K562 (cell line): ENCODE measurements around the gene SFXN5. TPM values are rescaled to one million over a fixed set of nuclear protein-coding genes. Genes with fewer than 3 reads are reported as not detected.

ENCODE experiments used
- BRD9 ChIP-seq: fragments of 450-650 bp; IDR thresholded peaks from 2 replicates; pipeline ENCODE4 v1.6.1; 2018; ENCODE audit warnings: low read depth; ENCODE audit not compliant: partially characterized antibody
- CREM ChIP-seq: IDR thresholded peaks from 2 replicates; pipeline ENCODE4 v1.6.1; 2014; ENCODE audit warnings: antibody characterized with exemption, low read depth
- FOXA1 ChIP-seq: fragments of 450-650 bp; IDR thresholded peaks from 2 replicates; pipeline ENCODE4 v1.6.1; 2016; ENCODE audit warnings: mild to moderate bottlenecking, borderline replicate concordance
- FOXO4 ChIP-seq: fragments of 450-650 bp; formaldehyde crosslinking; IDR thresholded peaks from 2 replicates; pipeline ENCODE4 v1.4.0; 2020; ENCODE audit warnings: mild to moderate bottlenecking, moderate library complexity
- FUS ChIP-seq: fragments of 200-400 bp; formaldehyde crosslinking; optimal IDR thresholded peaks from 2 replicates; pipeline ENCODE3; 2017; ENCODE audit warnings: low read depth, low read length
- KAT2B ChIP-seq: IDR thresholded peaks from one replicate; pipeline ENCODE4 v1.6.1; 2012; ENCODE audit warnings: low read depth, mild to moderate bottlenecking, control low read depth, inconsistent platforms, low read length, moderate library complexity
- KAT8 ChIP-seq: fragments of 450-650 bp; IDR thresholded peaks from 2 replicates; pipeline ENCODE4 v1.6.1; 2016; ENCODE audit warnings: low read depth, mild to moderate bottlenecking
- LCOR ChIP-seq: sonication (generic); formaldehyde crosslinking; IDR thresholded peaks from 2 replicates; pipeline ENCODE4 v1.8.0; 2022; ENCODE audit warnings: mild to moderate bottlenecking, missing genetic modification reagents
- PHTF2 ChIP-seq: fragments of 250-450 bp; sonication (Bioruptor Pico); IDR thresholded peaks from 2 replicates; pipeline ENCODE4 v1.5.0; 2021; ENCODE audit warnings: mild to moderate bottlenecking
- PTRF ChIP-seq: fragments of 450-650 bp; IDR thresholded peaks from 2 replicates; pipeline ENCODE4 v1.6.1; 2016; ENCODE audit warnings: mild to moderate bottlenecking, missing genetic modification characterization, missing compliant biosample characterization
- RBBP5 ChIP-seq: fragments of 200-600 bp; sonication (generic); IDR thresholded peaks from 2 replicates; pipeline ENCODE4 v1.6.1; 2012; ENCODE audit warnings: borderline replicate concordance, mild to moderate bottlenecking, low read length, control low read depth, inconsistent platforms; ENCODE audit not compliant: insufficient read depth, poor library complexity, severe bottlenecking
- RFX5 ChIP-seq: IDR thresholded peaks from 2 replicates; pipeline ENCODE4 v1.6.1; 2011; ENCODE audit warnings: low read depth, mild to moderate bottlenecking, improper control_type of control experiment, low read length
- SRSF7 ChIP-seq: fragments of 200-400 bp; formaldehyde crosslinking; optimal IDR thresholded peaks from 2 replicates; pipeline ENCODE3; 2017; ENCODE audit warnings: mild to moderate bottlenecking, low read depth, low read length
- TAF1 ChIP-seq: IDR thresholded peaks from 2 replicates; pipeline ENCODE4 v1.6.1; 2011; ENCODE audit warnings: mild to moderate bottlenecking, low read length, moderate library complexity; ENCODE audit not compliant: insufficient read depth, control insufficient read depth, severe bottlenecking; ENCODE audit errors: extremely low read depth
- TARDBP ChIP-seq: fragments of 450-650 bp; IDR thresholded peaks from 2 replicates; pipeline ENCODE4 v1.6.1; 2016
- TEAD1 ChIP-seq, 2 experiments: fragments of 450-650 bp in 1 of 2; sonication (generic) in 1 of 2; formaldehyde crosslinking; IDR thresholded peaks; 2 replicates each; pipeline versions ENCODE4 v1.4.0 to v1.8.0; 2020 to 2022; ENCODE audit warnings: mild to moderate bottlenecking in 2 of 2, missing genetic modification reagents in 1 of 2
- ZBTB8A ChIP-seq: fragments of 450-650 bp; IDR thresholded peaks from 2 replicates; pipeline ENCODE4 v1.6.1; 2018; ENCODE audit warnings: mild to moderate bottlenecking, moderate library complexity; ENCODE audit not compliant: partially characterized antibody
- ZFX ChIP-seq: sonication (generic); formaldehyde crosslinking; IDR thresholded peaks from 2 replicates; pipeline ENCODE4 v1.8.0; 2022; ENCODE audit warnings: mild to moderate bottlenecking, missing genetic modification reagents, moderate library complexity
- ZKSCAN8 ChIP-seq: fragments of 200-800 bp; sonication (Bioruptor generic); IDR thresholded peaks from 2 replicates; pipeline ENCODE4 v1.6.1; 2016; ENCODE audit warnings: missing genetic modification characterization, missing compliant biosample characterization
- ZNF197 ChIP-seq: fragments of 200-800 bp; sonication (Bioruptor generic); IDR thresholded peaks from 2 replicates; pipeline ENCODE4 v1.6.1; 2016; ENCODE audit warnings: low read depth, missing genetic modification characterization, missing compliant biosample characterization
- ZNF347 ChIP-seq: fragments of 450-650 bp; formaldehyde crosslinking; IDR thresholded peaks from 2 replicates; pipeline ENCODE4 v1.4.0; 2020; ENCODE audit warnings: low read depth, mild to moderate bottlenecking, moderate library complexity
- ZNF408 ChIP-seq: fragments of 250-450 bp; sonication (Bioruptor Pico); IDR thresholded peaks from 2 replicates; pipeline ENCODE4 v1.4.0; 2020; ENCODE audit warnings: low read depth, mild to moderate bottlenecking, moderate library complexity
- ZNF431 ChIP-seq: sonication (generic); formaldehyde crosslinking; IDR thresholded peaks from 2 replicates; pipeline ENCODE4 v1.8.0; 2022; ENCODE audit warnings: mild to moderate bottlenecking, missing genetic modification reagents
- ZNF655 ChIP-seq: fragments of 250-450 bp; sonication (Bioruptor Pico); IDR thresholded peaks from 2 replicates; pipeline ENCODE4 v1.5.0; 2021
- ZNF77 ChIP-seq: fragments of 250-450 bp; sonication (Bioruptor Pico); IDR thresholded peaks from 2 replicates; pipeline ENCODE4 v1.5.0; 2020
- ZNF778 ChIP-seq: fragments of 450-650 bp; formaldehyde crosslinking; IDR thresholded peaks from 2 replicates; pipeline ENCODE4 v1.4.0; 2020; ENCODE audit warnings: mild to moderate bottlenecking, moderate library complexity
- polyA plus RNA-seq, 8 experiments: library from polyadenylated mRNA; depleted of rRNA in 4 of 8; stranded (reverse) in 5 of 8; unstranded in 3 of 8; fragments of >200 nt; fragmentation: Nextera tagmentation in 2 of 8; fragmentation: Illumina TruSeq in 1 of 8; extraction: Ambion mirVana in 2 of 8; extraction: Trizol in 1 of 8; gene quantifications; 2 replicates each; pipeline versions ENCODE4 v1.2.1 to v1.2.3, GENCODE V29; 2011 to 2014; ENCODE audit warnings: inconsistent platforms in 1 of 8, missing spikeins in 1 of 8
- total RNA-seq, 7 experiments: library from RNA; depleted of rRNA in 6 of 7; stranded (reverse); fragments of >200 nt in 6 of 7; fragmentation: Illumina TruSeq in 2 of 7; extraction: Trizol in 2 of 7; gene quantifications; 2 replicates each; pipeline versions ENCODE4 v1.2.1 to v1.2.3, GENCODE V29; 2011 to 2021; ENCODE audit warnings: low replicate concordance in 1 of 7
- TF ChIP-seq, protein P1 (sequence below): fragments of 250-450 bp; sonication (Bioruptor Pico); IDR thresholded peaks from 2 replicates; pipeline ENCODE4 v1.9.0; 2021; ENCODE audit warnings: mild to moderate bottlenecking
- TF ChIP-seq, protein P2 (sequence below): fragments of 250-450 bp; sonication (Bioruptor Pico); IDR thresholded peaks from 2 replicates; pipeline ENCODE4 v1.8.0; 2021; ENCODE audit warnings: moderate library complexity, mild to moderate bottlenecking, inconsistent platforms

Gene SFXN5
- total and polyA plus RNA-seq, 9 of the 15 experiments (the other 6 are each of a cell fraction or from before 2014, with no cell fraction given), result 8.3 to 22.6 (median 16.0) TPM

GRCh38 chr2:73070643-73071359 is 711 bp downstream of the SFXN5 start (continued):
- TF ChIP-seq ZNF655 (CRISPR knock-in tag) (no peak), PHTF2 (CRISPR knock-in tag) (no peak), RBBP5 (no peak), TEAD1 (CRISPR knock-in tag; IDR thresholded peaks at IDR 0.05) (no peak), ZKSCAN8 (CRISPR knock-in tag) (no peak), ZNF408 (CRISPR knock-in tag) (no peak), ZNF347 (CRISPR knock-in tag) (no peak), TAF1 (peak; percentile 40), FUS (no peak), FOXA1 (no peak), RFX5 (no peak), ZFX (CRISPR knock-in tag) (peak; percentile 58), KAT8 (no peak), FOXO4 (CRISPR knock-in tag) (no peak), ZBTB8A (no peak), ZNF431 (CRISPR knock-in tag) (no peak), PTRF (no peak), LCOR (CRISPR knock-in tag) (0 out of 2 replicates have a peak, but pooled peaks have one; percentile 9), TARDBP (no peak; the same call in 1 of the 2 replicates), ZNF77 (CRISPR knock-in tag) (no peak), KAT2B (no peak), CREM (no peak), BRD9 (no peak), ZNF197 (CRISPR knock-in tag) (no peak), SRSF7 (no peak), ZNF778 (CRISPR knock-in tag) (no peak)
- TF ChIP-seq, protein P1, sequence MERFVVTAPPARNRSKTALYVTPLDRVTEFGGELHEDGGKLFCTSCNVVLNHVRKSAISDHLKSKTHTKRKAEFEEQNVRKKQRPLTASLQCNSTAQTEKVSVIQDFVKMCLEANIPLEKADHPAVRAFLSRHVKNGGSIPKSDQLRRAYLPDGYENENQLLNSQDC (CRISPR knock-in tag), result no peak
- TF ChIP-seq, protein P2, sequence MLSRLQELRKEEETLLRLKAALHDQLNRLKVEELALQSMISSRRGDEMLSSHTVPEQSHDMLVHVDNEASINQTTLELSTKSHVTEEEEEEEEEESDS, result no peak
